ENCODE data around the gene MAPK12.
A peak's percentile ranks its signal among the peaks of the same experiment; 100 is the strongest.
"Not testable (repeated sequence)": the region's sequence is repeated elsewhere in the genome, so short reads cannot be mapped to it uniquely, and the experiment has no call there.

The MAPK12 gene

GRCh38 chr22:50210378-50211139, 50.9 kb downstream of the MAPK12 start:
- no peak for DNase-seq

DNA sequence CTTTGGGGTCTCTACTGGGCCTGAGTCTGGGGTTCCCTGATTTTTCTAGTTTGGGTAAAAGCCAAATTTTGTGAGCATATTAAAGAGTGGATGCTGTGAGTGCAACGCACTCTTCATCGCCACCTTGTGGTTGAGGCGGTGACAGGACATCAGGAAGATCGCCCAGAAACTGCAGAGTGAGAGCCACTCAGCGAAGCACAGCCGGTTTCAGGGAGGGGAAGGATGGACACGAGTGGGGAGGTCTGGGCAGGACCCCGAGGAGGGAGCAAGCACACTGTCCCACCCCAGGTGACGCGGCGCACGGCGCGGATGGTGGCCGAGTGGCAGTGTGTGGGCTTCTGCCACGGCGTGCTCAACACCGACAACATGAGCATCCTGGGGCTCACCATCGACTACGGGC, 51.6 kb downstream of the MAPK12 start:
- DNase-seq, result peak; percentile 1 to 46 (median 12)

GRCh38 chr22:50208939-50209892, 52.3 kb downstream of the MAPK12 start:
- DNase-seq, result no peak

DNA sequence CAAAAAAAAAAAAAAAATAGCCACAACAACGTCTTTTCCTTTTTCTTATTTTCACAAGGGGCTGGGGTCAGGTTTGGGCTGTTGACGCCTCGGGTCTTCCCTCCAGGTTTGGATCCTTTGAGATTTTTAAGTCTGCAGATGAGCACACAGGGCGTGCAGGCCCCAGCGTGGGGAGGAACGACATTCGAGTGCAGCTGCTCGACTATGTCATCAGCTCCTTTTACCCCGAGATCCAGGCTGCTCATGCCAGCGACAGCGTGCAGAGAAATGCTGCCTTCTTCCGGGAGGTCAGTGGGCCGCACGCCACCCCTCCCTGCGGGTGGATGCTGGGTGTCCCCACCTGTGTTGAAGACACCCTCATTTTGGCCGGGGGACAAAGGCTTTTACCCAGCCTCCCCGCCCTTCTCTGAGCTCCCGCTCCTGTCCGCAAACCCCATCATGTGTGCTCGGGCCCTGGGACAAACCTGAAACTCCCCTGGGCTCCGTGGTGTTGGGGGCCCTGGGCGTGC, 53.0 kb downstream of the MAPK12 start:
- no peak for DNase-seq

- DNase-seq, result no peak
Measured at GRCh38 chr22:50207383-50208140, 53.9 kb downstream of the MAPK12 start.

DNA sequence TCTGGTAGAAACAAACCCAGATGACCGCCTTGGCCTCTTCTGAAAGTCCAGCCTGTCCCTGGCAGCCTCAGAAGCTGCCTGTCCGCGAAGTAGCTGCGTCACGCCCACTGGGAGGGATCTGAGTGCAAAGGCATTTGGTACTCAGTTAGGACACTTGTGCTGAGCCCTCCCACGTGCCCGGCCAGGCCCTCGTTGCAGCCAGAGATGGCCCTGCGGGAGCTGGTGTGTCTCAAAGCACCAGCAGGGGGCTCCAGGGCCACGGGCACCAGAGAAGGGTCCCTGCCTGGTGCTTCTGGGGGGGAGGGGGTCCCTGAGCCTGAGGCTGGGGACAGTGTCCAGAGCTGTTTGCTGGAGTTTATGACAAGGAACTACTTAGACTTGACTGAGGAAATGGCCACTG, 54.9 kb downstream of the MAPK12 start:
- no peak for DNase-seq

- DNase-seq, result no peak
Measured at GRCh38 chr22:50205781-50206569, 55.5 kb downstream of the MAPK12 start.

DNA sequence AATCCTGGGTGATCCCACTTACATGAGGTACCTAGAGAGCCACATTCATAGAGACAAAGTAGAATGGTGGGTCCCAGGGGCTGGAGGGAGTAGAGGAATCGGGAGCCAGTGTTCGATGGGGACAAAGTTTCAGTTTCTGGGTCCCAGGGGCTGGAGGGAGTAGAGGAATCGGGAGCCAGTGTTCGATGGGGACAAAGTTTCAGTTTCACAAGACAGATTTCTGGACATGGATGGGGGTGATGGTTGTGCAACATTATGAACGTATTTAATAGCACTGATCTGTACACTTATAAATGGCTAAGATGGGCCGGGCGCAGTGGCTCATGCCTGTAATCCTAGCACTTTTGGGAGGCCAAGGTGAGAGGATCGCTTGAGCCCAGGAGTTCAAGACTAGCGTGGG, 56.5 kb downstream of the MAPK12 start:
- DNase-seq, result not testable (repeated sequence)

- no peak for DNase-seq
Measured at GRCh38 chr22:50204571-50204970, 56.9 kb downstream of the MAPK12 start.

DNA sequence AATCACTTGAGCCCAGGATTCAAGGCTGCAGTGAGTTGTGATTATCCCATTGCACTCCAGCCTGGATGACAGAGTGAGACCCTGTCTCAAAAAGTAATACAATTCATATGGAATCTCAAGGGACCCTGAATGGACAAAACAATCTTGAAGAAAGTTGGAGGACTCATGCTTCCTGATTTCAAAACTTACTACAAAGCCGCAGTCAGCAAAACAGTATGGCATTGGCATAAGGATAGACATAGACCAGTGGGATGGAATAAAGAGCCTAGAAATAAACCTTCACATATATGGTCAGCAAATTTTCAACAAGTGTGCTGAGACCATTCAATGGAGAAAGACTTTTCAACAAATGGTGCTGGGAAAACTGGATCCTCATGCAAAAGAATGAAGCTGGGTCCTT, 58.2 kb downstream of the MAPK12 start:
- DNase-seq, result no peak
